BE2C (cell line): ENCODE results near the gene GRIN2C.
A peak's percentile ranks its signal among the peaks of the same experiment; 100 is the strongest.

ENCODE experiments used
- DNase-seq: peaks from one replicate; pipeline ENCODE4 v3.0.0-alpha.2; 2020
- H3K27me3 ChIP-seq: fragments of 250-450 bp; sonication (Bioruptor Pico); 2 replicates; pipeline ENCODE4 v1.5.1; 2020; ENCODE audit warnings: mild to moderate bottlenecking
- H3K36me3 ChIP-seq: fragments of 250-450 bp; sonication (Bioruptor Pico); 2 replicates; pipeline ENCODE4 v1.5.1; 2020; ENCODE audit warnings: mild to moderate bottlenecking
- H3K4me1 ChIP-seq: fragments of 250-450 bp; sonication (Bioruptor Pico); 2 replicates; pipeline ENCODE4 v1.5.1; 2020
- H3K4me3 ChIP-seq: 2 replicates; pipeline ENCODE4 v1.5.1; 2011; ENCODE audit warnings: low read depth, low read length
- H3K9me3 ChIP-seq: fragments of 250-450 bp; sonication (Bioruptor Pico); 2 replicates; pipeline ENCODE4 v1.5.1; 2020
- TF ChIP-seq, protein P1 (sequence below): IDR thresholded peaks from 2 replicates; pipeline ENCODE4 v1.5.1; 2012; ENCODE audit warnings: mild to moderate bottlenecking, low read depth, low read length

Gene GRIN2C

GRCh38 chr17:74846621-74847020 lies 13.1 kb downstream of the GRIN2C start:
- TF ChIP-seq, protein P1, sequence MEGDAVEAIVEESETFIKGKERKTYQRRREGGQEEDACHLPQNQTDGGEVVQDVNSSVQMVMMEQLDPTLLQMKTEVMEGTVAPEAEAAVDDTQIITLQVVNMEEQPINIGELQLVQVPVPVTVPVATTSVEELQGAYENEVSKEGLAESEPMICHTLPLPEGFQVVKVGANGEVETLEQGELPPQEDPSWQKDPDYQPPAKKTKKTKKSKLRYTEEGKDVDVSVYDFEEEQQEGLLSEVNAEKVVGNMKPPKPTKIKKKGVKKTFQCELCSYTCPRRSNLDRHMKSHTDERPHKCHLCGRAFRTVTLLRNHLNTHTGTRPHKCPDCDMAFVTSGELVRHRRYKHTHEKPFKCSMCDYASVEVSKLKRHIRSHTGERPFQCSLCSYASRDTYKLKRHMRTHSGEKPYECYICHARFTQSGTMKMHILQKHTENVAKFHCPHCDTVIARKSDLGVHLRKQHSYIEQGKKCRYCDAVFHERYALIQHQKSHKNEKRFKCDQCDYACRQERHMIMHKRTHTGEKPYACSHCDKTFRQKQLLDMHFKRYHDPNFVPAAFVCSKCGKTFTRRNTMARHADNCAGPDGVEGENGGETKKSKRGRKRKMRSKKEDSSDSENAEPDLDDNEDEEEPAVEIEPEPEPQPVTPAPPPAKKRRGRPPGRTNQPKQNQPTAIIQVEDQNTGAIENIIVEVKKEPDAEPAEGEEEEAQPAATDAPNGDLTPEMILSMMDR: no peak
- H3K4me1 ChIP-seq: peaks cover 5% of the 10 kb centered on the region
- DNase-seq: no peak
- no peaks in the 10 kb centered on the region for H3K9me3 ChIP-seq
- no peak overlapping the region for H3K4me3 ChIP-seq
- no peaks in the 10 kb centered on the region for H3K36me3 ChIP-seq
- H3K27me3 ChIP-seq: peaks cover 5% of the 10 kb centered on the region; the same call in 1 of the 2 replicates

- no peak overlapping the region for H3K4me3 ChIP-seq
- H3K4me1 ChIP-seq: peaks cover 16% of the 10 kb centered on the region
- no peaks in the 10 kb centered on the region for H3K27me3 ChIP-seq
- H3K36me3 ChIP-seq: no peaks in the 10 kb centered on the region
- DNase-seq: no peak
- no peaks in the 10 kb centered on the region for H3K9me3 ChIP-seq
- TF ChIP-seq, protein P1: no peak
These were observed 16.4 kb downstream of the GRIN2C start for GRCh38 chr17:74843352-74843627.

DNA sequence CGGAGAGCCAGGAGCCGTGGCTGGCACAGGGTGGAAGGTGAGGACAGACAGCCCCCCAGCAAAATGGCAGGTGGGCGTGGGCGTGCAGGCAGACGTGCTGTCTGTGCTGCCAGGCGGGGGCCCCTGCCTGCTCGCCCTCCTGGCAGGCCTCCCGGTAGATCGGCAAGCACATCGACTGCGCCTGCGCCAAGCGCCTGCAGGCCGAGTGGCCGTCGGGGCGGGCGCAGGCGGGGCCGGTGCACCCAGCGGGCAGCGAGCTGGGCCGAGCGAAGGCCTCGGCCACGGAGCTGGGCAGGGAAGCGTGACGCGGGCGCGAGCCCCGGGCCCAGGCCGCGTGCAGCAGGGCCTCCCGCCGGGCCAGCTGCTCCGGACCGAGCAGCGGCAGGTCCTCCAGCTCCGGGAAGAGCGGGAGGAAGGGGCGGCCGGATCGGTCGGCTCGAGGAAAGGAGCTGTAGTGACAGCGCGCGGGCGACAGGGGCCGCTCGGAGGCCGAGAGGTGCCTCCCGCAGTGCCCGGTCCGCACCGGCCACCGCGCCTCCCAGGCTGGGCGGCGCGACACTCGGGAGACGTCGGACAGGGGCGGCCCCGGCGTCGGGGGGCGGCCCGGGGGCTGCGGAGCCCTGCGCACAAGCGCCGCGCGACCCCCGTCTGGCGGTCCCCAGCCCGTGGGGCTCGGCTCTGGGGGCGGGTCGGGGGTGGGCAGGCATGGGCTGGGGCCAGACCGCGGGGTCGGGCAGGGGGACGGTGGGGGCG lies 16.9 kb downstream of the GRIN2C start:
- TF ChIP-seq, protein P1: peak; percentile 41
- peaks cover 16% of the 10 kb centered on the region for H3K4me1 ChIP-seq
- H3K4me3 ChIP-seq: peak overlapping the region; percentile 45
- DNase-seq: peak; percentile 88
- H3K36me3 ChIP-seq: no peaks in the 10 kb centered on the region
- no peaks in the 10 kb centered on the region for H3K27me3 ChIP-seq
- no peaks in the 10 kb centered on the region for H3K9me3 ChIP-seq

- Histone ChIP-seq H3K4me3 (peak overlapping the region; percentile 45), H3K4me1 (peaks cover 16% of the 10 kb centered on the region), H3K9me3 (no peaks in the 10 kb centered on the region), H3K27me3 (no peaks in the 10 kb centered on the region), H3K36me3 (no peaks in the 10 kb centered on the region)
- DNase-seq: no peak
- TF ChIP-seq, protein P1: no peak
These were observed 17.5 kb downstream of the GRIN2C start for GRCh38 chr17:74842146-74842598.

DNA sequence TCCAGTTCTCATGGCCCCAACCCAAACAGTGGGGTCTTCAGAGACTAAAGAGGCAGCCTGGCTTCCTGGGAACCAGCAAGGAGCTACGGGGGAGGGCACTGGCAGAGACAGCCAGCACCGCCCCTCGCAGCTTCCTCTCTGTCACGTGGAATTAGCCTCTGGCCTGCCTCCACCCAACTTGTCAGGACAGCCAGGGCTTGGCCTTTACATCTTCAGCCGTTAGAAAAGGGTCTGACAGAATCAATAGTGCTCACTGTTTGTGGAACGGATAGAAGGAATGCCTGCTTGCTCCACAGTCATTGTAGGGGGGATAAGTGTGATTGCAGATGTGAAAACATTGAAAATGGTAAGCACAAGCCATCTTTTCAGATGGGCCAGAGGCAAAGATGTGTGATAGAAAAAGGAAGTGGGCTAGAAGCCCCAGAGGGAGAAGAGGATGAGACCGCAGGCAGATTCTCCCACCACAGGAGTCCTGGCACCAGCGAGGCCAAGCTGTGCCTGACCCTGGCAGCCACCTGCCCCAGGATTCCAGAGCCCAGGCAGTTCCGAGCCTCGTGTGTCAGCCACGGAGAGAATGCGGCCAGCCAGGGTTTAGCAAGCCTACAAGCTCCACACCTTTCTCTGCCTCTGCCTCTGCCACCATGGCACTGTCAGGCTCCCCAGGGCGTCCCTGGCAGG lies 18.6 kb downstream of the GRIN2C start:
- TF ChIP-seq, protein P1: no peak
- Histone ChIP-seq H3K4me1 (peaks cover 16% of the 10 kb centered on the region), H3K9me3 (no peaks in the 10 kb centered on the region), H3K27me3 (no peaks in the 10 kb centered on the region), H3K4me3 (no peak overlapping the region), H3K36me3 (peaks cover 3% of the 10 kb centered on the region; the same call in 1 of the 2 replicates)
- peak; percentile 51 for DNase-seq
